H9 (cell line): ENCODE results near the gene CLEC16A. TPM values are rescaled to one million over a fixed set of nuclear protein-coding genes. Genes with fewer than 3 reads are reported as not detected.

Experiments used
- DNase-seq: peaks from one replicate; pipeline ENCODE4 v3.0.0-alpha.2; 2017
- H2AFZ ChIP-seq: one replicate; pipeline ENCODE4 v1.6.1; 2013; ENCODE audit warnings: mild to moderate bottlenecking, low read length, control low read depth, moderate library complexity
- H2AK5ac ChIP-seq: 2 replicates; pipeline ENCODE4 v1.6.1; 2013; ENCODE audit warnings: low read length, control low read depth, mixed read lengths; ENCODE audit not compliant: insufficient read length
- H2BK120ac ChIP-seq: one replicate; pipeline ENCODE4 v1.6.1; 2013; ENCODE audit warnings: low read depth, mild to moderate bottlenecking, low read length, control low read depth, inconsistent platforms; ENCODE audit not compliant: poor library complexity, severe bottlenecking
- H2BK12ac ChIP-seq: 2 replicates; pipeline ENCODE4 v1.6.1; 2013; ENCODE audit warnings: low read length, control low read depth, mixed read lengths, low read depth; ENCODE audit not compliant: insufficient read length
- H2BK15ac ChIP-seq: 2 replicates; pipeline ENCODE4 v1.6.1; 2013; ENCODE audit warnings: low read depth, low read length, control low read depth
- H2BK20ac ChIP-seq: one replicate; pipeline ENCODE4 v1.6.1; 2013; ENCODE audit warnings: low read depth, mild to moderate bottlenecking, low read length, control low read depth, inconsistent platforms; ENCODE audit not compliant: poor library complexity, severe bottlenecking
- H2BK5ac ChIP-seq: 2 replicates; pipeline ENCODE4 v1.6.1; 2013; ENCODE audit warnings: low read length, control low read depth, mixed read lengths; ENCODE audit not compliant: insufficient read length
- H3K14ac ChIP-seq: 2 replicates; pipeline ENCODE4 v1.6.1; 2013; ENCODE audit warnings: low read length, control low read depth; ENCODE audit not compliant: insufficient read depth
- H3K18ac ChIP-seq: 2 replicates; pipeline ENCODE4 v1.6.1; 2013; ENCODE audit warnings: low read depth, mild to moderate bottlenecking, mixed read lengths, low read length, control low read depth; ENCODE audit not compliant: insufficient read length
- H3K23ac ChIP-seq: 2 replicates; pipeline ENCODE4 v1.6.1; 2013; ENCODE audit warnings: low read length, control low read depth, mixed read lengths, low read depth; ENCODE audit not compliant: insufficient read length
- H3K23me2 ChIP-seq: 2 replicates; pipeline ENCODE4 v1.6.1; 2013; ENCODE audit warnings: low read depth, mild to moderate bottlenecking, mixed read lengths, low read length, control low read depth; ENCODE audit not compliant: insufficient read length, poor library complexity, severe bottlenecking
- H3K27ac ChIP-seq: 2 replicates; pipeline ENCODE4 v1.5.1; 2013; ENCODE audit warnings: low read length, control low read depth, mixed read lengths, low read depth; ENCODE audit not compliant: insufficient read length
- H3K27me3 ChIP-seq: 2 replicates; pipeline ENCODE4 v1.6.1; 2013; ENCODE audit warnings: low read length, control low read depth, inconsistent platforms; ENCODE audit not compliant: insufficient read depth
- H3K4ac ChIP-seq: 2 replicates; pipeline ENCODE4 v1.6.1; 2013; ENCODE audit warnings: low read depth, mild to moderate bottlenecking, control low read depth, inconsistent platforms, low read length, moderate library complexity
- H3K4me1 ChIP-seq: 2 replicates; pipeline ENCODE4 v1.6.1; 2013; ENCODE audit warnings: low read length, control low read depth, inconsistent platforms; ENCODE audit not compliant: insufficient read depth
- H3K4me2 ChIP-seq: 2 replicates; pipeline ENCODE4 v1.6.1; 2013; ENCODE audit warnings: low read length, control low read depth, mixed read lengths; ENCODE audit not compliant: insufficient read length, insufficient read depth
- H3K56ac ChIP-seq: 2 replicates; pipeline ENCODE4 v1.6.1; 2013; ENCODE audit warnings: low read depth, mild to moderate bottlenecking, mixed read lengths, low read length, control low read depth; ENCODE audit not compliant: insufficient read length
- H3K79me1 ChIP-seq: 2 replicates; pipeline ENCODE4 v1.6.1; 2013; ENCODE audit warnings: low read depth, mild to moderate bottlenecking, moderate library complexity, low read length, control low read depth, inconsistent platforms; ENCODE audit not compliant: insufficient read depth, poor library complexity, severe bottlenecking
- H3K79me2 ChIP-seq: 2 replicates; pipeline ENCODE4 v1.6.1; 2013; ENCODE audit warnings: low read length, control low read depth, inconsistent platforms; ENCODE audit not compliant: insufficient read depth
- H3K9ac ChIP-seq: 2 replicates; pipeline ENCODE4 v1.6.1; 2013; ENCODE audit warnings: low read length, control low read depth, mixed read lengths; ENCODE audit not compliant: insufficient read length; ENCODE audit errors: extremely low read depth
- H3K9me3 ChIP-seq: one replicate; pipeline ENCODE4 v1.6.1; 2013; ENCODE audit warnings: low read depth, low read length, inconsistent platforms; ENCODE audit not compliant: control insufficient read depth
- H3T11ph ChIP-seq: one replicate; pipeline ENCODE4 v1.6.1; 2013; ENCODE audit warnings: mild to moderate bottlenecking, low read length, control low read depth, inconsistent platforms
- H4K20me1 ChIP-seq: one replicate; pipeline ENCODE4 v1.6.1; 2013; ENCODE audit not compliant: control insufficient read depth, insufficient read length, insufficient read depth
- H4K5ac ChIP-seq: 2 replicates; pipeline ENCODE4 v1.6.1; 2013; ENCODE audit warnings: low read depth, mild to moderate bottlenecking, mixed read lengths, low read length, control low read depth; ENCODE audit not compliant: insufficient read length
- H4K8ac ChIP-seq: replicated peaks from 2 replicates; pipeline ENCODE4 v1.6.1; 2013; ENCODE audit warnings: low read length, control low read depth, mixed read lengths, low read depth; ENCODE audit not compliant: insufficient read length
- H4K91ac ChIP-seq: 2 replicates; pipeline ENCODE4 v1.6.1; 2013; ENCODE audit warnings: low read depth, mild to moderate bottlenecking, moderate library complexity, mixed read lengths, low read length, control low read depth; ENCODE audit not compliant: insufficient read length
- H3K27ac Mint-ChIP-seq, 3 experiments: 2 replicates in 2 of 3; 3 replicates in 1 of 3; pipeline ENCODE4 v1.8.0; 2020 to 2021; ENCODE audit warnings: mixed read lengths in 3 of 3, mild to moderate bottlenecking in 1 of 3, moderate library complexity in 1 of 3
- H3K27me3 Mint-ChIP-seq: 2 replicates; pipeline ENCODE4 v1.8.0; 2021; ENCODE audit warnings: low read depth, mild to moderate bottlenecking, moderate library complexity, mixed read lengths
- H3K36me3 Mint-ChIP-seq, 3 experiments: 2 replicates in 2 of 3; 3 replicates in 1 of 3; pipeline ENCODE4 v1.8.0; 2020 to 2021; ENCODE audit warnings: low read depth in 3 of 3, mixed read lengths in 3 of 3; ENCODE audit not compliant: insufficient read depth in 1 of 3
- H3K4me1 Mint-ChIP-seq, 2 experiments: 2 replicates each; pipeline ENCODE4 v1.8.0; 2020; ENCODE audit warnings: mixed read lengths in 2 of 2
- H3K4me3 Mint-ChIP-seq, 2 experiments: 2 replicates in 1 of 2; 3 replicates in 1 of 2; pipeline ENCODE4 v1.8.0; 2020 to 2021; ENCODE audit warnings: mild to moderate bottlenecking in 2 of 2, mixed read lengths in 2 of 2, moderate library complexity in 1 of 2
- H3K9me3 Mint-ChIP-seq, 2 experiments: 2 replicates in 1 of 2; 3 replicates in 1 of 2; pipeline ENCODE4 v1.8.0; 2020; ENCODE audit warnings: mild to moderate bottlenecking in 2 of 2, mixed read lengths in 2 of 2, moderate library complexity in 1 of 2
- WGBS: extraction: QIAGEN DNeasy Blood & Tissue Kit; methylation state at CpG from one replicate; pipeline ENCODE4 v1.1.7; 2013; ENCODE audit warnings: missing lambda C conversion rate, low lambda C conversion rate, mixed read lengths; ENCODE audit not compliant: insufficient read length; ENCODE audit errors: extremely low coverage; 5-methylcytosine and 5-hydroxymethylcytosine counted together
- total RNA-seq: library from RNA; stranded (reverse); gene quantifications from 2 replicates; pipeline ENCODE4 v1.2.1, GENCODE V29; 2021
- TF ChIP-seq, protein P1 (sequence below): fragments of 200-600 bp; sonication (generic); conservative IDR thresholded peaks from 3 replicates; pipeline ENCODE4 v1.8.0; 2021; ENCODE audit warnings: antibody characterized with exemption, mild to moderate bottlenecking

The CLEC16A gene
- total RNA-seq, 1 experiment from 2014 or later: 15.2 TPM

GRCh38 chr16:11224096-11224893 is 279.9 kb downstream of the CLEC16A start:
- Histone ChIP-seq H2BK20ac (no peak overlapping the region), H3K56ac (no peak overlapping the region), H3K14ac (no peak overlapping the region), H3K9me3 (peaks cover 2% of the 10 kb centered on the region), H3K4ac (no peak overlapping the region), H2BK12ac (no peak overlapping the region), H3K27me3 (no peaks in the 10 kb centered on the region), H2BK120ac (no peak overlapping the region), H4K20me1 (no peaks in the 10 kb centered on the region), H4K91ac (no peak overlapping the region), H3T11ph (no peak overlapping the region), H3K23me2 (no peaks in the 10 kb centered on the region), H3K23ac (no peak overlapping the region), H3K4me2 (no peak overlapping the region), H3K9ac (no peak overlapping the region), H3K27ac (no peak overlapping the region), H3K79me2 (no peaks in the 10 kb centered on the region), H2BK15ac (no peak overlapping the region), H3K4me1 (no peaks in the 10 kb centered on the region), H3K79me1 (no peaks in the 10 kb centered on the region), H2AK5ac (no peak overlapping the region), H3K18ac (no peak overlapping the region), H2AFZ (no peak overlapping the region), H2BK5ac (no peak overlapping the region), H4K5ac (no peak overlapping the region), H4K8ac (no peak overlapping the region)
- H3K9me3 Mint-ChIP-seq: peaks cover under 1 to 1% of the 10 kb centered on the region in 2 experiments; a peak in 3 of 5 replicates
- no CpG with 5 or more reads among the region's 24 CpGs for WGBS
- peaks cover 6% of the 10 kb centered on the region; the same call in 1 of the 2 replicates for H3K27me3 Mint-ChIP-seq
- peaks cover 0 to under 1% (median under 1%) of the 10 kb centered on the region in 3 experiments; a peak in 2 of 7 replicates for H3K36me3 Mint-ChIP-seq
- TF ChIP-seq, protein P1, sequence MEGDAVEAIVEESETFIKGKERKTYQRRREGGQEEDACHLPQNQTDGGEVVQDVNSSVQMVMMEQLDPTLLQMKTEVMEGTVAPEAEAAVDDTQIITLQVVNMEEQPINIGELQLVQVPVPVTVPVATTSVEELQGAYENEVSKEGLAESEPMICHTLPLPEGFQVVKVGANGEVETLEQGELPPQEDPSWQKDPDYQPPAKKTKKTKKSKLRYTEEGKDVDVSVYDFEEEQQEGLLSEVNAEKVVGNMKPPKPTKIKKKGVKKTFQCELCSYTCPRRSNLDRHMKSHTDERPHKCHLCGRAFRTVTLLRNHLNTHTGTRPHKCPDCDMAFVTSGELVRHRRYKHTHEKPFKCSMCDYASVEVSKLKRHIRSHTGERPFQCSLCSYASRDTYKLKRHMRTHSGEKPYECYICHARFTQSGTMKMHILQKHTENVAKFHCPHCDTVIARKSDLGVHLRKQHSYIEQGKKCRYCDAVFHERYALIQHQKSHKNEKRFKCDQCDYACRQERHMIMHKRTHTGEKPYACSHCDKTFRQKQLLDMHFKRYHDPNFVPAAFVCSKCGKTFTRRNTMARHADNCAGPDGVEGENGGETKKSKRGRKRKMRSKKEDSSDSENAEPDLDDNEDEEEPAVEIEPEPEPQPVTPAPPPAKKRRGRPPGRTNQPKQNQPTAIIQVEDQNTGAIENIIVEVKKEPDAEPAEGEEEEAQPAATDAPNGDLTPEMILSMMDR: no peak
- peak; percentile 81 for DNase-seq
- H3K4me1 Mint-ChIP-seq: 0 out of 4 replicates have a peak, but pooled peaks cover 2 to 5% of the 10 kb centered on the region in 2 experiments
- H3K27ac Mint-ChIP-seq: peak overlapping the region in 1 of 3 experiments; percentile 97; a peak in 1 of 7 replicates
- H3K4me3 Mint-ChIP-seq: no peak overlapping the region
